OCI-LY7 (cell line): ENCODE results near the gene ZBTB5.

ENCODE experiments used
- CTCF ChIP-seq: fragments of 200-600 bp; sonication (generic); conservative IDR thresholded peaks from 2 replicates; pipeline ENCODE4 v1.5.1; 2014; ENCODE audit warnings: mild to moderate bottlenecking, antibody characterized with exemption, low read length, moderate library complexity, mixed read lengths
- EZH2phosphoT487 ChIP-seq: fragments of 200-600 bp; sonication (generic); IDR thresholded peaks from 2 replicates; pipeline ENCODE4 v1.6.1; 2018; ENCODE audit warnings: low read depth, borderline replicate concordance, mild to moderate bottlenecking, mixed run types, antibody characterized with exemption, low read length, moderate library complexity, mixed read lengths

GRCh38 chr9:37498457-37498856, 33.2 kb upstream of the ZBTB5 start:
- TF ChIP-seq CTCF (no peak), EZH2phosphoT487 (no peak)
